Panc1 (cell line): ENCODE data around the gene ZNF497. TPM values are rescaled to one million over a fixed set of nuclear protein-coding genes. Genes with fewer than 3 reads are reported as not detected.
"Not testable (repeated sequence)": the region's sequence is repeated elsewhere in the genome, so short reads cannot be mapped to it uniquely, and the experiment has no call there.

Experiments
- ATAC-seq: fragments of 200-7000 bp; cut with Tn5 transposase; 2 replicates; pipeline ENCODE4 v1.9.1; 2020; ENCODE audit warnings: mild to moderate bottlenecking, moderate library complexity
- BruUV-seq: library from RNA; stranded (reverse); fragments of 400-500 nt; replicated peaks from 2 replicates; lab custom pipeline; 2021; lab: Mats Ljungman, UMichigan
- CTCF ChIA-PET: fragments of 300-600 bp; sonication (Branson Sonifier 250); formaldehyde crosslinking; loops from one replicate; lab custom pipeline; 2022; ENCODE audit warnings: antibody characterized with exemption; lab: Charles Lee
- POLR2A ChIA-PET: fragments of 300-600 bp; sonication (Branson Sonifier 250); formaldehyde crosslinking; loops from one replicate; lab custom pipeline; 2022; ENCODE audit warnings: antibody characterized with exemption; lab: Charles Lee
- DNase-seq: peaks from one replicate; pipeline ENCODE4 v3.0.0-alpha.2; 2010; ENCODE audit warnings: low read depth, low spot score
- H3K27ac ChIP-seq: 2 replicates; pipeline ENCODE4 v1.5.1; 2011; ENCODE audit warnings: mild to moderate bottlenecking, low read length, inconsistent platforms
- H3K27me3 ChIP-seq: fragments of 200-500 bp; sonication (Bioruptor generic); 2 replicates; pipeline ENCODE4 v1.6.0; 2014; ENCODE audit warnings: low read length, inconsistent platforms; ENCODE audit not compliant: control insufficient read depth, insufficient read depth
- H3K36me3 ChIP-seq: fragments of 200-500 bp; sonication (Bioruptor generic); 2 replicates; pipeline ENCODE4 v1.5.1; 2014; ENCODE audit warnings: inconsistent platforms, mild to moderate bottlenecking, low read length, moderate library complexity; ENCODE audit not compliant: control insufficient read depth, insufficient read depth
- H3K4me1 ChIP-seq: 2 replicates; pipeline ENCODE4 v1.5.1; 2011; ENCODE audit warnings: inconsistent platforms, mild to moderate bottlenecking, low read length, moderate library complexity; ENCODE audit not compliant: control insufficient read depth, insufficient read depth
- H3K4me3 ChIP-seq, 2 experiments: 2 replicates each; pipeline ENCODE4 v1.5.1; 2011 to 2012; ENCODE audit warnings: low read depth in 2 of 2, low read length in 2 of 2, mild to moderate bottlenecking in 2 of 2, inconsistent platforms in 1 of 2, moderate library complexity in 1 of 2
- H3K9me3 ChIP-seq: fragments of 200-500 bp; sonication (Bioruptor generic); 2 replicates; pipeline ENCODE4 v1.5.1; 2014; ENCODE audit warnings: low read depth, mild to moderate bottlenecking, inconsistent platforms, low read length, moderate library complexity; ENCODE audit not compliant: control insufficient read depth, insufficient read depth
- CTCF ChIP-seq: fragments of 450-650 bp; IDR thresholded peaks from 2 replicates; pipeline ENCODE4 v1.5.1; 2017; ENCODE audit warnings: mild to moderate bottlenecking
- POLR2AphosphoS5 ChIP-seq: IDR thresholded peaks from 2 replicates; pipeline ENCODE4 v1.6.1; 2012; ENCODE audit warnings: mild to moderate bottlenecking, low read depth, low read length, moderate library complexity
- REST ChIP-seq, 2 experiments: IDR thresholded peaks; 2 replicates each; pipeline ENCODE4 v1.6.1; 2011 to 2012; ENCODE audit warnings: low read depth in 2 of 2, control low read depth in 1 of 2, low read length in 1 of 2, mild to moderate bottlenecking in 1 of 2, moderate library complexity in 1 of 2; ENCODE audit not compliant: insufficient read depth in 1 of 2
- SIN3A ChIP-seq: IDR thresholded peaks from 2 replicates; pipeline ENCODE4 v1.6.1; 2012; ENCODE audit warnings: low read depth, mild to moderate bottlenecking, low read length, moderate library complexity, borderline replicate concordance; ENCODE audit not compliant: insufficient read depth
- TCF7L2 ChIP-seq: IDR thresholded peaks from 2 replicates; pipeline ENCODE4 v1.6.1; 2011; ENCODE audit warnings: mild to moderate bottlenecking, low read depth, low read length, inconsistent platforms
- in situ Hi-C: cut with HindIII; loops from 2 replicates; pipeline ENCODE4 v1.10.0; 2016; ENCODE audit warnings: low sequenced_read_pairs, low pct_unique_long_range_greater_than_20kb
- intact Hi-C: fragments of 100-400 bp; cut with micrococcal nuclease; formaldehyde crosslinking; loops from one replicate; pipeline ENCODE4 v1.10.0; 2022; ENCODE audit not compliant: unreplicated experiment
- total RNA-seq: library from RNA; stranded (reverse); gene quantifications from one replicate; pipeline ENCODE4 v1.2.1, GENCODE V29; 2021; ENCODE audit not compliant: unreplicated experiment

The ZNF497 gene
- total RNA-seq, 1 experiment from 2014 or later = 1.9 TPM

GRCh38 chr19:58349590-58349989 lies 13.0 kb downstream of the ZNF497 start:
- no peaks in the 10 kb centered on the region for H3K9me3 ChIP-seq
- TF ChIP-seq POLR2AphosphoS5 = no peak
- TF ChIP-seq TCF7L2 = no peak
- TF ChIP-seq REST (IDR thresholded peaks at IDR 0.05; ENCODE audit: insufficient read depth in 1 of 2, low read depth in 2 of 2, low read length in 1 of 2) = no peak
- no peak for TF ChIP-seq CTCF
- no peak for TF ChIP-seq SIN3A
- no peaks in the 10 kb centered on the region for H3K27me3 ChIP-seq
- ATAC-seq (no peak), DNase-seq (no peak)
- peaks cover 8% of the 10 kb centered on the region; the same call in 1 of the 2 replicates for H3K4me1 ChIP-seq
- BruUV-seq = TSS peak; percentile 80
- H3K36me3 ChIP-seq = no peaks in the 10 kb centered on the region
- ChIA-PET POLR2A (no interaction called here), CTCF (no interaction called here)
- intact Hi-C loops (no loop called here), in situ Hi-C loops (no loop called here)
- H3K4me3 ChIP-seq = no peak overlapping the region
- H3K27ac ChIP-seq = no peak overlapping the region

GRCh38 chr19:58348080-58348479 lies 14.5 kb downstream of the ZNF497 start:
- POLR2A ChIA-PET = interaction anchor here (1.0 to 2.0 kb wide), 2 partner anchors 14 to 15 kb away, joined by 3 to 16 read pairs; partner anchors contain the start of gene ZNF497
- H3K4me1 ChIP-seq, in situ Hi-C loops, CTCF ChIA-PET, DNase-seq, H3K9me3 ChIP-seq, intact Hi-C loops, BruUV-seq, H3K27me3 ChIP-seq, H3K36me3 ChIP-seq: not testable (repeated sequence)
- peak overlapping the region; percentile 63 to 97 for H3K4me3 ChIP-seq
- peak; percentile 7 for ATAC-seq
- peak overlapping the region; percentile 39 for H3K27ac ChIP-seq
